ENCODE data around the gene CCDC148. TPM values are rescaled to one million over a fixed set of nuclear protein-coding genes. Genes with fewer than 3 reads are reported as not detected.

Gene CCDC148
- total RNA-seq, 1 donor from 2014 or later, result 2.4 TPM

DNA sequence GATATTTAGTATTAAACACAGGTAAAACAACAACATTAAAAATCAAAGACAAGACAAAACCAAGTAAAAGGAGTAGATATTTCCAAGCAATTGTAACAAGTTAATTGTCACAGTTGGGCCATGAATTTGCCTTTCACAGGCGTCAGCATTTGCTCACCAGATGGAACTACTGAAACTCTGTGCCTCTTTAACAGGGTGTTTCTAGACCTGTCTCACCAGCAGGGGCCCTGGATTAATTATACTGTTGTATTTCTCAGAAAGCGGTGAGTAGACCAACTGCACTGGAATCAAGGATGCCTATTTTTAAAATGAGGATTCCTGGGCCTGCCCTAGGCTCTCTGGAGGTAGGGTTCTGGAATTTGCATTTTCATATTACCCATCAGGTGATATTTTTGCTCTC, 262.3 kb downstream of the CCDC148 start:
- H4K20me1 ChIP-seq (ENCODE audit: insufficient read depth, low read length), result no peaks in the 10 kb centered on the region
- no peaks in the 10 kb centered on the region for H3K79me2 ChIP-seq (ENCODE audit: insufficient read depth, low read length)
- no peaks in the 10 kb centered on the region for H3K9me3 ChIP-seq (ENCODE audit: insufficient read depth, low read depth, low read length)
- H3K4me2 ChIP-seq (ENCODE audit: low read length), result no peak overlapping the region
- H3K36me3 ChIP-seq (ENCODE audit: insufficient read depth, low read length), result no peaks in the 10 kb centered on the region
- H3K4me3 Mint-ChIP-seq (ENCODE audit: unreplicated experiment), result no peak overlapping the region
- FAIRE-seq, result no peak
- no peaks in the 10 kb centered on the region for H3K9me3 Mint-ChIP-seq (ENCODE audit: unreplicated experiment)
- H3K9ac ChIP-seq (ENCODE audit: low read length), result no peak overlapping the region
- H2AFZ ChIP-seq (ENCODE audit: low read depth, low read length), result no peak overlapping the region
- no peaks in the 10 kb centered on the region for H3K36me3 Mint-ChIP-seq (ENCODE audit: low read depth, unreplicated experiment)
- H3K4me1 Mint-ChIP-seq (ENCODE audit: low read depth, unreplicated experiment), result peaks cover 18% of the 10 kb centered on the region
- no peak for DNase-seq (ENCODE audit: low read depth)
- H3K4me1 ChIP-seq (ENCODE audit: insufficient read depth, low read length), result peaks cover 7% of the 10 kb centered on the region
- H3K27me3 ChIP-seq (ENCODE audit: insufficient read depth, low read length), result no peaks in the 10 kb centered on the region
- TF ChIP-seq EZH2 (IDR thresholded peaks at IDR 0.05; ENCODE audit: insufficient read depth, low read length), result no peak
- TF ChIP-seq, protein P1, sequence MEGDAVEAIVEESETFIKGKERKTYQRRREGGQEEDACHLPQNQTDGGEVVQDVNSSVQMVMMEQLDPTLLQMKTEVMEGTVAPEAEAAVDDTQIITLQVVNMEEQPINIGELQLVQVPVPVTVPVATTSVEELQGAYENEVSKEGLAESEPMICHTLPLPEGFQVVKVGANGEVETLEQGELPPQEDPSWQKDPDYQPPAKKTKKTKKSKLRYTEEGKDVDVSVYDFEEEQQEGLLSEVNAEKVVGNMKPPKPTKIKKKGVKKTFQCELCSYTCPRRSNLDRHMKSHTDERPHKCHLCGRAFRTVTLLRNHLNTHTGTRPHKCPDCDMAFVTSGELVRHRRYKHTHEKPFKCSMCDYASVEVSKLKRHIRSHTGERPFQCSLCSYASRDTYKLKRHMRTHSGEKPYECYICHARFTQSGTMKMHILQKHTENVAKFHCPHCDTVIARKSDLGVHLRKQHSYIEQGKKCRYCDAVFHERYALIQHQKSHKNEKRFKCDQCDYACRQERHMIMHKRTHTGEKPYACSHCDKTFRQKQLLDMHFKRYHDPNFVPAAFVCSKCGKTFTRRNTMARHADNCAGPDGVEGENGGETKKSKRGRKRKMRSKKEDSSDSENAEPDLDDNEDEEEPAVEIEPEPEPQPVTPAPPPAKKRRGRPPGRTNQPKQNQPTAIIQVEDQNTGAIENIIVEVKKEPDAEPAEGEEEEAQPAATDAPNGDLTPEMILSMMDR (IDR thresholded peaks at IDR 0.05; ENCODE audit: insufficient read depth, low read depth, low read length), result no peak
- no peaks in the 10 kb centered on the region for H3K27me3 Mint-ChIP-seq (ENCODE audit: low read depth, unreplicated experiment)
- H3K4me3 ChIP-seq (ENCODE audit: insufficient read depth, low read depth, low read length), result no peak overlapping the region
- no peak overlapping the region for H3K27ac ChIP-seq (ENCODE audit: low read depth, low read length)
- no peak overlapping the region for H3K27ac Mint-ChIP-seq (ENCODE audit: unreplicated experiment)

DNA sequence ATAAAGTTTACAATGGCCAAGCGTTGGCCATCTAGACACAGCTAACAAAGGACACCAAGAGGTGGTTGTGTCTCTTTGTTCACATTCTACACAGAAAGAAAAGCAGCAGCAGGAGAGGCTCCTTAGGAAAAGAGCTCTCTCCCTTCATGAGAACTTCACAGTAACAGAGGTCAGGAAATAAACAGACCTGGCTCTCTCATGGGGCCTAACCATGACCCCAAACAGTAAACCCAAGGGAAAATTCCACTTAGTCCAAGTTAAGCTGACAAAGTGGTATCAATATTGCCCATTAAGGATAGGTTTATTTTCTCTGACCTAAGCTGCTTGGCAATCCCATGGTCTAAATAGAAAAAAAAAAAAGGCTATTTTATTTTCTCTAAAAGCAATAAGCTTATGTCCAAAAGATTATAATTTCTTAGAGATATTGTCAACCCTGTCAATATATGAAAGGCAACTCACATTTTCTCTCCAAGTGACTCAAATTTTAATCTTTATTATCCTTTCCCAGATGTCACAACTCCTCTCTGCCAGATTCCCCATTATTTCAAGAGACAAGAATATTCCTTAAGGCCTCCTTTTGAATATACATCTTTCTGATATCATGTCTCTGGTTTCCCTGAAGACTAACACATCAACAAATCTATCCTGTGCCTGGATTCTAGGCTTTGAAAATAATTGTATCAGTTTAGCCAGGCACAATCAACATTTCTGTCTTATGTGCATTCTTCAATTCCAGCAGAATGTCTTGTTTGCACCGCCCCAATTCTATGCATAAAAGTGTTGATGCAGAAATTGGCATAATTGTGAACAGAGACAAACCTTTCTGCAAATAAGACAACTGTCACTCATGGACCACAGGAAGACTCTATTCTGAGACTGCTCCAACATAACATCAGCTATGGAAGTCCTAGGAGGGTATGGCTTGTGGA, 263.8 kb downstream of the CCDC148 start:
- Mint-ChIP-seq H3K4me1 (ENCODE audit: low read depth, unreplicated experiment) (peaks cover 18% of the 10 kb centered on the region), H3K36me3 (ENCODE audit: low read depth, unreplicated experiment) (no peaks in the 10 kb centered on the region), H3K9me3 (ENCODE audit: unreplicated experiment) (no peaks in the 10 kb centered on the region), H3K27me3 (ENCODE audit: low read depth, unreplicated experiment) (no peaks in the 10 kb centered on the region), H3K27ac (ENCODE audit: unreplicated experiment) (no peak overlapping the region), H3K4me3 (ENCODE audit: unreplicated experiment) (no peak overlapping the region)
- Histone ChIP-seq H3K36me3 (ENCODE audit: insufficient read depth, low read length) (no peaks in the 10 kb centered on the region), H3K4me3 (ENCODE audit: insufficient read depth, low read depth, low read length) (no peak overlapping the region), H3K27ac (ENCODE audit: low read depth, low read length) (no peak overlapping the region), H3K9ac (ENCODE audit: low read length) (no peak overlapping the region), H3K4me1 (ENCODE audit: insufficient read depth, low read length) (peaks cover 7% of the 10 kb centered on the region), H3K79me2 (ENCODE audit: insufficient read depth, low read length) (no peaks in the 10 kb centered on the region), H2AFZ (ENCODE audit: low read depth, low read length) (no peak overlapping the region), H3K27me3 (ENCODE audit: insufficient read depth, low read length) (no peaks in the 10 kb centered on the region), H3K4me2 (ENCODE audit: low read length) (no peak overlapping the region), H4K20me1 (ENCODE audit: insufficient read depth, low read length) (no peaks in the 10 kb centered on the region), H3K9me3 (ENCODE audit: insufficient read depth, low read depth, low read length) (no peaks in the 10 kb centered on the region)
- DNase-seq (ENCODE audit: low read depth) (no peak), FAIRE-seq (no peak)
- no peak for TF ChIP-seq EZH2 (IDR thresholded peaks at IDR 0.05; ENCODE audit: insufficient read depth, low read length)
- TF ChIP-seq, protein P1 (IDR thresholded peaks at IDR 0.05; ENCODE audit: insufficient read depth, low read depth, low read length), result no peak
